Skeletal muscle tissue (tissue), 4 donors: Measurements from ENCODE around the gene ABLIM3. TPM values are rescaled to one million over a fixed set of nuclear protein-coding genes. Genes with fewer than 3 reads are reported as not detected.

Experiments used
- H3K27ac ChIP-seq: one replicate; pipeline ENCODE4 v1.7.0; 2013; ENCODE audit warnings: mild to moderate bottlenecking, low read depth, low read length, inconsistent platforms
- H3K27me3 ChIP-seq, 3 donors: one replicate each; pipeline ENCODE4 v1.7.0; 2013; ENCODE audit warnings: low read length in 3 of 3; ENCODE audit not compliant: control insufficient read depth in 3 of 3, insufficient read depth in 3 of 3
- H3K36me3 ChIP-seq, 3 donors: one replicate each; pipeline ENCODE4 v1.7.0; 2013; ENCODE audit warnings: low read length in 3 of 3; ENCODE audit not compliant: control insufficient read depth in 3 of 3, insufficient read depth in 3 of 3
- H3K4me1 ChIP-seq, 3 donors: one replicate each; pipeline ENCODE4 v1.7.0; 2013; ENCODE audit warnings: low read length in 3 of 3, mild to moderate bottlenecking in 3 of 3; ENCODE audit not compliant: control insufficient read depth in 3 of 3, insufficient read depth in 3 of 3
- H3K4me3 ChIP-seq, 3 donors: one replicate each; pipeline ENCODE4 v1.7.0; 2013; ENCODE audit warnings: low read length in 3 of 3
- H3K9ac ChIP-seq, 3 donors: one replicate each; pipeline ENCODE4 v1.7.0; 2013; ENCODE audit warnings: low read length in 3 of 3, mild to moderate bottlenecking in 3 of 3, moderate library complexity in 2 of 3, low read depth in 1 of 3
- H3K9me3 ChIP-seq, 3 donors: one replicate each; pipeline ENCODE4 v1.7.0; 2013; ENCODE audit warnings: low read length in 3 of 3; ENCODE audit not compliant: control insufficient read depth in 3 of 3
- total RNA-seq: library from RNA; depleted of rRNA; stranded (reverse); fragments of >200 nt; gene quantifications from one replicate; pipeline ENCODE4 v1.2.3, GENCODE V29; 2014
- donor health status: Osteomylitis.

The ABLIM3 gene
- total RNA-seq, 1 donor from 2014 or later = 15.1 TPM

- H3K27me3 ChIP-seq = no peaks in the 10 kb centered on the region
- peaks cover 0 to 2% (median 0%) of the 10 kb centered on the region in 3 donors for H3K9me3 ChIP-seq
- H3K36me3 ChIP-seq = peaks cover 22 to 45% (median 23%) of the 10 kb centered on the region in 3 donors
- no peak overlapping the region for H3K4me3 ChIP-seq
- H3K27ac ChIP-seq = no peak overlapping the region
- peaks cover 9 to 26% (median 12%) of the 10 kb centered on the region in 3 donors for H3K4me1 ChIP-seq
- no peak overlapping the region for H3K9ac ChIP-seq
These were observed 59.9 kb downstream of the ABLIM3 start for GRCh38 chr5:149201121-149201637.

GRCh38 chr5:149202910-149203451 is 61.7 kb downstream of the ABLIM3 start:
- H3K4me3 ChIP-seq = no peak overlapping the region
- no peak overlapping the region for H3K27ac ChIP-seq
- H3K27me3 ChIP-seq = no peaks in the 10 kb centered on the region
- no peak overlapping the region for H3K9ac ChIP-seq
- peaks cover 13 to 31% (median 15%) of the 10 kb centered on the region in 3 donors for H3K4me1 ChIP-seq
- H3K36me3 ChIP-seq = peaks cover 24 to 44% (median 26%) of the 10 kb centered on the region in 3 donors
- H3K9me3 ChIP-seq = peaks cover 0 to 2% (median 0%) of the 10 kb centered on the region in 3 donors

GRCh38 chr5:149203921-149204441 is 62.7 kb downstream of the ABLIM3 start:
- Histone ChIP-seq H3K9ac (no peak overlapping the region), H3K9me3 (peaks cover 0 to 2% (median 0%) of the 10 kb centered on the region in 3 donors), H3K36me3 (peaks cover 25 to 34% (median 26%) of the 10 kb centered on the region in 3 donors), H3K4me3 (no peak overlapping the region), H3K4me1 (peaks cover 9 to 31% (median 15%) of the 10 kb centered on the region in 3 donors), H3K27me3 (no peaks in the 10 kb centered on the region), H3K27ac (peak overlapping the region; percentile 41)

GRCh38 chr5:149205625-149206523 is 64.6 kb downstream of the ABLIM3 start:
- Histone ChIP-seq H3K36me3 (peaks cover 24 to 27% (median 26%) of the 10 kb centered on the region in 3 donors), H3K9ac (no peak overlapping the region), H3K9me3 (peaks cover 0 to 2% (median 0%) of the 10 kb centered on the region in 3 donors), H3K27me3 (no peaks in the 10 kb centered on the region), H3K27ac (peak overlapping the region; percentile 20), H3K4me3 (no peak overlapping the region), H3K4me1 (peaks cover 9 to 27% (median 15%) of the 10 kb centered on the region in 3 donors)

GRCh38 chr5:149206524-149207141 is 65.3 kb downstream of the ABLIM3 start:
- H3K9ac ChIP-seq = no peak overlapping the region
- peaks cover 9 to 27% (median 15%) of the 10 kb centered on the region in 3 donors for H3K4me1 ChIP-seq
- no peaks in the 10 kb centered on the region for H3K27me3 ChIP-seq
- H3K4me3 ChIP-seq = no peak overlapping the region
- H3K36me3 ChIP-seq = peaks cover 16 to 19% (median 18%) of the 10 kb centered on the region in 3 donors
- peaks cover 0 to 2% (median 0%) of the 10 kb centered on the region in 3 donors for H3K9me3 ChIP-seq
- H3K27ac ChIP-seq = no peak overlapping the region

GRCh38 chr5:149207831-149208230 is 66.5 kb downstream of the ABLIM3 start:
- H3K27me3 ChIP-seq = no peaks in the 10 kb centered on the region
- peaks cover 0 to 2% (median 0%) of the 10 kb centered on the region in 3 donors for H3K9me3 ChIP-seq
- no peak overlapping the region for H3K4me3 ChIP-seq
- H3K27ac ChIP-seq = no peak overlapping the region
- H3K4me1 ChIP-seq = peaks cover 9 to 27% (median 15%) of the 10 kb centered on the region in 3 donors
- peaks cover 8 to 22% (median 18%) of the 10 kb centered on the region in 3 donors for H3K36me3 ChIP-seq
- H3K9ac ChIP-seq = no peak overlapping the region

GRCh38 chr5:149210225-149210624 is 68.9 kb downstream of the ABLIM3 start:
- Histone ChIP-seq H3K36me3 (peaks cover 0 to 16% (median 14%) of the 10 kb centered on the region in 3 donors), H3K4me1 (peaks cover 9 to 17% (median 15%) of the 10 kb centered on the region in 3 donors), H3K9ac (no peak overlapping the region), H3K4me3 (no peak overlapping the region), H3K27ac (no peak overlapping the region), H3K9me3 (no peaks in the 10 kb centered on the region), H3K27me3 (no peaks in the 10 kb centered on the region)

- no peak overlapping the region for H3K4me3 ChIP-seq
- H3K9me3 ChIP-seq = no peaks in the 10 kb centered on the region
- H3K4me1 ChIP-seq = peaks cover 6 to 10% (median 8%) of the 10 kb centered on the region in 3 donors
- H3K9ac ChIP-seq = no peak overlapping the region
- no peak overlapping the region for H3K27ac ChIP-seq
- H3K36me3 ChIP-seq = peaks cover 0 to 16% (median 14%) of the 10 kb centered on the region in 3 donors
- H3K27me3 ChIP-seq = no peaks in the 10 kb centered on the region
These were observed 69.7 kb downstream of the ABLIM3 start for GRCh38 chr5:149210968-149211490.

- H3K9ac ChIP-seq = no peak overlapping the region
- no peaks in the 10 kb centered on the region for H3K27me3 ChIP-seq
- H3K4me1 ChIP-seq = peaks cover under 1 to 6% (median 3%) of the 10 kb centered on the region in 3 donors
- H3K4me3 ChIP-seq = no peak overlapping the region
- H3K36me3 ChIP-seq = peaks cover 0 to 16% (median 14%) of the 10 kb centered on the region in 3 donors
- no peak overlapping the region for H3K27ac ChIP-seq
- H3K9me3 ChIP-seq = no peaks in the 10 kb centered on the region
These were observed 70.3 kb downstream of the ABLIM3 start for GRCh38 chr5:149211566-149211965.
